ENCODE measurements around the gene GRM7.

The GRM7 gene

GRCh38 chr3:7171493-7171892, 310.6 kb downstream of the GRM7 start:
- TF ChIP-seq CTCF (conservative IDR thresholded peaks at IDR 0.05; ENCODE audit: low read length), result no peak
- H3K4me3 ChIP-seq (ENCODE audit: low read length), result no peak overlapping the region
- DNase-seq (ENCODE audit: low read depth), result no peak

- no peak for TF ChIP-seq CTCF (conservative IDR thresholded peaks at IDR 0.05; ENCODE audit: low read length)
- no peak overlapping the region for H3K4me3 ChIP-seq (ENCODE audit: low read length)
Observed at GRCh38 chr3:7172996-7173395, 312.1 kb downstream of the GRM7 start.

GRCh38 chr3:7188551-7188950, 327.6 kb downstream of the GRM7 start:
- DNase-seq (ENCODE audit: low read depth), result no peak
- no peak for TF ChIP-seq CTCF (conservative IDR thresholded peaks at IDR 0.05; ENCODE audit: low read length)
- H3K4me3 ChIP-seq (ENCODE audit: low read length), result no peak overlapping the region

More at GRCh38 chr3:7172996-7173395, 312.1 kb downstream of the GRM7 start:
- DNase-seq (ENCODE audit: low read depth), result no peak

GRCh38 chr3:7190095-7190494, 329.2 kb downstream of the GRM7 start:
- no peak for TF ChIP-seq CTCF (conservative IDR thresholded peaks at IDR 0.05; ENCODE audit: low read length)
- no peak overlapping the region for H3K4me3 ChIP-seq (ENCODE audit: low read length)

GRCh38 chr3:7193269-7193668, 332.4 kb downstream of the GRM7 start:
- DNase-seq (ENCODE audit: low read depth), result no peak
- H3K4me3 ChIP-seq (ENCODE audit: low read length), result no peak overlapping the region
- TF ChIP-seq CTCF (conservative IDR thresholded peaks at IDR 0.05; ENCODE audit: low read length), result no peak

More at GRCh38 chr3:7190095-7190494, 329.2 kb downstream of the GRM7 start:
- DNase-seq (ENCODE audit: low read depth), result no peak

- no peak for DNase-seq (ENCODE audit: low read depth)
- no peak for TF ChIP-seq CTCF (conservative IDR thresholded peaks at IDR 0.05; ENCODE audit: low read length)
- no peak overlapping the region for H3K4me3 ChIP-seq (ENCODE audit: low read length)
Observed at GRCh38 chr3:7194071-7194835, 333.3 kb downstream of the GRM7 start.

- no peak for TF ChIP-seq CTCF (conservative IDR thresholded peaks at IDR 0.05; ENCODE audit: low read length)
- H3K4me3 ChIP-seq (ENCODE audit: low read length), result no peak overlapping the region
- DNase-seq (ENCODE audit: low read depth), result no peak
Observed at GRCh38 chr3:7195934-7196333, 335.0 kb downstream of the GRM7 start.
